Epithelial cell of esophagus (primary cell): ENCODE measurements around the gene CSMD2.

Source experiments
- DNase-seq: peaks from one replicate; pipeline ENCODE4 v3.0.0; 2010; ENCODE audit warnings: low read depth
- H3K4me3 ChIP-seq: 2 replicates; pipeline ENCODE4 v1.5.1; 2011; ENCODE audit warnings: mild to moderate bottlenecking, low read length, control low read depth
- CTCF ChIP-seq: IDR thresholded peaks from 2 replicates; pipeline ENCODE4 v1.5.1; 2011; ENCODE audit warnings: low read depth, mild to moderate bottlenecking, low read length, control low read depth, inconsistent platforms; ENCODE audit not compliant: insufficient read depth; ENCODE audit errors: missing control alignments

CSMD2 gene

GRCh38 chr1:33820804-33821203, 344.2 kb downstream of the CSMD2 start:
- DNase-seq: no peak

GRCh38 chr1:33819913-33820311, 345.1 kb downstream of the CSMD2 start:
- H3K4me3 ChIP-seq: no peak overlapping the region
- DNase-seq: no peak
- TF ChIP-seq CTCF: no peak

More at GRCh38 chr1:33820804-33821203, 344.2 kb downstream of the CSMD2 start:
- TF ChIP-seq CTCF: no peak
- H3K4me3 ChIP-seq: no peak overlapping the region

- no peak for TF ChIP-seq CTCF
- DNase-seq: no peak
- H3K4me3 ChIP-seq: no peak overlapping the region
Measured at GRCh38 chr1:33819290-33819912, 345.6 kb downstream of the CSMD2 start.

GRCh38 chr1:33818071-33818470, 347.0 kb downstream of the CSMD2 start:
- DNase-seq: no peak
- no peak for TF ChIP-seq CTCF
- no peak overlapping the region for H3K4me3 ChIP-seq

GRCh38 chr1:33815061-33815460, 350.0 kb downstream of the CSMD2 start:
- TF ChIP-seq CTCF: no peak
- H3K4me3 ChIP-seq: no peak overlapping the region
- no peak for DNase-seq

GRCh38 chr1:33814166-33814565, 350.9 kb downstream of the CSMD2 start:
- DNase-seq: no peak
- TF ChIP-seq CTCF: no peak
- H3K4me3 ChIP-seq: no peak overlapping the region

- no peak overlapping the region for H3K4me3 ChIP-seq
- no peak for TF ChIP-seq CTCF
- no peak for DNase-seq
Measured at GRCh38 chr1:33810571-33810970, 354.5 kb downstream of the CSMD2 start.
